Measurements from ENCODE around the gene CH25H. TPM values are rescaled to one million over a fixed set of nuclear protein-coding genes. Genes with fewer than 3 reads are reported as not detected.

The CH25H gene
- total RNA-seq, 1 experiment from 2014 or later, result 3.2 TPM

DNA sequence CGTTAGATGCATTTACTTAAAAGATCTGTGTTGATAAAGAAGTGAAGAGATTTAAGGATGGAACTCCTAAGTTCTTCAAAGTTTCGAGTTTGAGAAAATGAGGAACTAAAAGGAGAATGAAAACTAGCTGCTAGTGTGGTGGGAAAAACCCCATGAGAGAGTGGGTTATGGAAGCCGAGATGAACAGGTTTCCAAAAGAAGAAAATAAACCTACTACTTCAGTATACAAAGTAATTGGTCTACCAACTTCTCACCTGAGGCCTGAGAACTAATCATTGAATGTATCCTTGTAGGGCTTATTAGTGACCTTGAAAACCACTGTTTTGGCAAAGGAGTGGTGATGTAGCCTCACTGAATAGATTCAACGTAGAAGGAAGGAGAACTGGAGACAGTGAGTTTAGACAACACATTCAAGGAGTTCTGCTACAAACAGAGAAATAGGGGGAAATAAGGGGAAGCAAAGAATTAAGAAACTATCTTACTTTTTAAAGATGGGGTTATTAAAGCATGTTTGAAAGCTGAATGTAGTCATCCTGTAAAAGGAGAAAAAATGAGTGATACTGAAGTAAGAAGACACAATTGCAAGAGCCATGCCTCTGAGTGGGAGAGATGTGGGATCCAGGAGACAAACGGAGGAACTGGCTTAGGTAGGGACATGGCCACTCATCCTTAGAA lies 50.8 kb downstream of the CH25H start:
- DNase-seq (ENCODE audit: low read depth), result no peak

Other genes with a start within 250 kb of the CH25H start
- 11.5 and 21.2 TPM in 2 replicates for gene FAS, start 216.5 kb downstream of the CH25H start, total RNA-seq (2014; rRNA removed; shearing (Covaris generic))
- 120 and 149 TPM in 2 replicates for gene LIPA, start 44.5 kb upstream of the CH25H start, total RNA-seq (2014; rRNA removed; shearing (Covaris generic))
- 42.5 and 58.0 TPM in 2 replicates for gene IFIT2, start 94.7 kb upstream of the CH25H start, total RNA-seq (2014; rRNA removed; shearing (Covaris generic))
- gene IFIT3, start 120.7 kb upstream of the CH25H start, total RNA-seq (2014; rRNA removed; shearing (Covaris generic)), result 303 and 380 TPM in 2 replicates
- 0.37 and 0.76 TPM in 2 replicates for gene IFIT1B, start 170.7 kb upstream of the CH25H start, total RNA-seq (2014; rRNA removed; shearing (Covaris generic))
- 733 and 788 TPM in 2 replicates for gene IFIT1, start 185.3 kb upstream of the CH25H start, total RNA-seq (2014; rRNA removed; shearing (Covaris generic))
- 57.4 and 77.5 TPM in 2 replicates for gene IFIT5, start 207.3 kb upstream of the CH25H start, total RNA-seq (2014; rRNA removed; shearing (Covaris generic))

Measured in M059J (cell line).